Measurements from ENCODE around the gene RAPGEF3. TPM values are rescaled to one million over a fixed set of nuclear protein-coding genes. Genes with fewer than 3 reads are reported as not detected.
A peak's percentile ranks its signal among the peaks of the same experiment; 100 is the strongest.

Gene RAPGEF3
- total and polyA plus RNA-seq, 2 of the 13 experiments (the other 11 are each of a cell fraction or from before 2014, with no cell fraction given), result 0.07 TPM

DNA sequence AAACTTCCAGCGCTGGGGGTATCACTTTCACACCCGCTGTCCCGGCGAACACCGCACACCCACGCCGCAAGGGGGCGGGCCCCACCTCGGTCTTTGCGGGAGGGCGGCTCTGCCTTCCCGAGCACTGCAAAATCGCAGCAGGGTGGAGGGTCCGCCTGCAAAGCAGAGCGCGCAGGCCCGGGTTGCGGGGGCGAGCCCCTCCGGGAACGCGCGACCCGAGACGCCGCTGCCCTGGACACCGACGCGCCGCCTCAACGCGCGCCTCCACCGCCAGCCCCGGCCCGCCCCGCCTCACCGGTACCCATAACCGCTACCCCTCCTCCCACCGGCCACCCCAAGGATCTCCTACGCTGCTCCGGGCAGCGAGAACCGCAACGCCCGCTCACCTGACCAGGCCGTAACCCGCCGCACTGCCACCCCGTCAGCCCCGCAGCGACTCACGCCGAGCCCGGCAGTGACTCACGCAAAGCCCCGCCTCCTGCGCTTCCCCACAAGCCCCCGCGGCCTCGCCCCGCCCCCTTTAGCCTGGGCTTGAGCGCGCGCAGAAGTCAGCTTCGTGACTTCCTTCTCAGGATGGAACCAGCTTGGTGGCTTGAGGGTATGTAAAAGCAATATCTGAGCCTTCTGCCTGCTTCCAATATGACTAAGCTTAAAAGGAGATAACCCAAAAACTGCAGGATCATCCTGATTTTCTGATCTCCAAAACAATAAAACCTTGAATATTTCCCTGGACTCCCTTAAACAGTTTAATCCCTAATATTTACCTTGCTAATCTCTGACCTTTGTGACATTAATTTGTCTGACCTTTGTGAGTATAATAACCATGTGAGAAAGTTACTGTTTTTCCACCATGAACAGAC, 52.9 kb downstream of the RAPGEF3 start, which contains the start of gene RPAP3 (continued):
- TF ChIP-seq, protein P1, sequence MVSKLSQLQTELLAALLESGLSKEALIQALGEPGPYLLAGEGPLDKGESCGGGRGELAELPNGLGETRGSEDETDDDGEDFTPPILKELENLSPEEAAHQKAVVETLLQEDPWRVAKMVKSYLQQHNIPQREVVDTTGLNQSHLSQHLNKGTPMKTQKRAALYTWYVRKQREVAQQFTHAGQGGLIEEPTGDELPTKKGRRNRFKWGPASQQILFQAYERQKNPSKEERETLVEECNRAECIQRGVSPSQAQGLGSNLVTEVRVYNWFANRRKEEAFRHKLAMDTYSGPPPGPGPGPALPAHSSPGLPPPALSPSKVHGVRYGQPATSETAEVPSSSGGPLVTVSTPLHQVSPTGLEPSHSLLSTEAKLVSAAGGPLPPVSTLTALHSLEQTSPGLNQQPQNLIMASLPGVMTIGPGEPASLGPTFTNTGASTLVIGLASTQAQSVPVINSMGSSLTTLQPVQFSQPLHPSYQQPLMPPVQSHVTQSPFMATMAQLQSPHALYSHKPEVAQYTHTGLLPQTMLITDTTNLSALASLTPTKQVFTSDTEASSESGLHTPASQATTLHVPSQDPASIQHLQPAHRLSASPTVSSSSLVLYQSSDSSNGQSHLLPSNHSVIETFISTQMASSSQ (IDR thresholded peaks at IDR 0.05; ENCODE audit: low read depth), result no peak
- TF ChIP-seq, protein P1 (CRISPR knock-in tag; IDR thresholded peaks at IDR 0.05; ENCODE audit: borderline replicate concordance), result peak; percentile 62; the same call in 1 of the 2 replicates
- TF ChIP-seq ZNF317 (CRISPR knock-in tag; IDR thresholded peaks at IDR 0.05) (peak; percentile 64), SALL1 (CRISPR knock-in tag; IDR thresholded peaks at IDR 0.05) (peak; percentile 67), NRL (CRISPR knock-in tag; IDR thresholded peaks at IDR 0.05; ENCODE audit: borderline replicate concordance) (peak; percentile 65; the same call in 1 of the 2 replicates), CREB1 (IDR thresholded peaks at IDR 0.05) (peak; percentile 65), CREB1 (CRISPR knock-in tag; IDR thresholded peaks at IDR 0.05) (no peak)
- TF ChIP-seq, protein P2, sequence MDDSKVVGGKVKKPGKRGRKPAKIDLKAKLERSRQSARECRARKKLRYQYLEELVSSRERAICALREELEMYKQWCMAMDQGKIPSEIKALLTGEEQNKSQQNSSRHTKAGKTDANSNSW (CRISPR knock-in tag; IDR thresholded peaks at IDR 0.05; ENCODE audit: borderline replicate concordance), result peak; percentile 31; the same call in 1 of the 2 replicates
- TF ChIP-seq, protein P3, sequence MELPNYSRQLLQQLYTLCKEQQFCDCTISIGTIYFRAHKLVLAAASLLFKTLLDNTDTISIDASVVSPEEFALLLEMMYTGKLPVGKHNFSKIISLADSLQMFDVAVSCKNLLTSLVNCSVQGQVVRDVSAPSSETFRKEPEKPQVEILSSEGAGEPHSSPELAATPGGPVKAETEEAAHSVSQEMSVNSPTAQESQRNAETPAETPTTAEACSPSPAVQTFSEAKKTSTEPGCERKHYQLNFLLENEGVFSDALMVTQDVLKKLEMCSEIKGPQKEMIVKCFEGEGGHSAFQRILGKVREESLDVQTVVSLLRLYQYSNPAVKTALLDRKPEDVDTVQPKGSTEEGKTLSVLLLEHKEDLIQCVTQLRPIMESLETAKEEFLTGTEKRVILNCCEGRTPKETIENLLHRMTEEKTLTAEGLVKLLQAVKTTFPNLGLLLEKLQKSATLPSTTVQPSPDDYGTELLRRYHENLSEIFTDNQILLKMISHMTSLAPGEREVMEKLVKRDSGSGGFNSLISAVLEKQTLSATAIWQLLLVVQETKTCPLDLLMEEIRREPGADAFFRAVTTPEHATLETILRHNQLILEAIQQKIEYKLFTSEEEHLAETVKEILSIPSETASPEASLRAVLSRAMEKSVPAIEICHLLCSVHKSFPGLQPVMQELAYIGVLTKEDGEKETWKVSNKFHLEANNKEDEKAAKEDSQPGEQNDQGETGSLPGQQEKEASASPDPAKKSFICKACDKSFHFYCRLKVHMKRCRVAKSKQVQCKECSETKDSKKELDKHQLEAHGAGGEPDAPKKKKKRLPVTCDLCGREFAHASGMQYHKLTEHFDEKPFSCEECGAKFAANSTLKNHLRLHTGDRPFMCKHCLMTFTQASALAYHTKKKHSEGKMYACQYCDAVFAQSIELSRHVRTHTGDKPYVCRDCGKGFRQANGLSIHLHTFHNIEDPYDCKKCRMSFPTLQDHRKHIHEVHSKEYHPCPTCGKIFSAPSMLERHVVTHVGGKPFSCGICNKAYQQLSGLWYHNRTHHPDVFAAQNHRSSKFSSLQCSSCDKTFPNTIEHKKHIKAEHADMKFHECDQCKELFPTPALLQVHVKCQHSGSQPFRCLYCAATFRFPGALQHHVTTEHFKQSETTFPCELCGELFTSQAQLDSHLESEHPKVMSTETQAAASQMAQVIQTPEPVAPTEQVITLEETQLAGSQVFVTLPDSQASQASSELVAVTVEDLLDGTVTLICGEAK (IDR thresholded peaks at IDR 0.05), result no peak
- TF ChIP-seq, protein P3 (CRISPR knock-in tag; IDR thresholded peaks at IDR 0.05), result peak; percentile 84; the same call in 1 of the 2 replicates
- TF ChIP-seq, protein P4, sequence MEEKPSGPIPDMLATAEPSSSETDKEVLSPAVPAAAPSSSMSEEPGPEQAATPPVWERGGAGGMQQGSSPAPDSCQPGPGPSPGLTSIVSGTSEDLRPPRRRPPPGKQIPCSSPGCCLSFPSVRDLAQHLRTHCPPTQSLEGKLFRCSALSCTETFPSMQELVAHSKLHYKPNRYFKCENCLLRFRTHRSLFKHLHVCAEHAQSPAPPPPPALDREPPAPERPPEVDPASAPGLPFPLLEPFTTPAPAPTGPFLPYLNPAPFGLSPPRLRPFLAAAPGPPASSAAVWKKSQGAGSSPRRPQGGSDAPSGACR (CRISPR knock-in tag; IDR thresholded peaks at IDR 0.05), result 0 out of 2 replicates have a peak, but pooled peaks have one; percentile 70
- TF ChIP-seq, protein P5, sequence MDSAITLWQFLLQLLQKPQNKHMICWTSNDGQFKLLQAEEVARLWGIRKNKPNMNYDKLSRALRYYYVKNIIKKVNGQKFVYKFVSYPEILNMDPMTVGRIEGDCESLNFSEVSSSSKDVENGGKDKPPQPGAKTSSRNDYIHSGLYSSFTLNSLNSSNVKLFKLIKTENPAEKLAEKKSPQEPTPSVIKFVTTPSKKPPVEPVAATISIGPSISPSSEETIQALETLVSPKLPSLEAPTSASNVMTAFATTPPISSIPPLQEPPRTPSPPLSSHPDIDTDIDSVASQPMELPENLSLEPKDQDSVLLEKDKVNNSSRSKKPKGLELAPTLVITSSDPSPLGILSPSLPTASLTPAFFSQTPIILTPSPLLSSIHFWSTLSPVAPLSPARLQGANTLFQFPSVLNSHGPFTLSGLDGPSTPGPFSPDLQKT (CRISPR knock-in tag; IDR thresholded peaks at IDR 0.05; ENCODE audit: borderline replicate concordance), result no peak
